ENCODE data around the gene EEF1A2. TPM values are rescaled to one million over a fixed set of nuclear protein-coding genes. Genes with fewer than 3 reads are reported as not detected.
"Not testable (repeated sequence)": the region's sequence is repeated elsewhere in the genome, so short reads cannot be mapped to it uniquely, and the experiment has no call there.

The EEF1A2 gene
- total RNA-seq, 1 donor from 2014 or later: 214 TPM

DNA sequence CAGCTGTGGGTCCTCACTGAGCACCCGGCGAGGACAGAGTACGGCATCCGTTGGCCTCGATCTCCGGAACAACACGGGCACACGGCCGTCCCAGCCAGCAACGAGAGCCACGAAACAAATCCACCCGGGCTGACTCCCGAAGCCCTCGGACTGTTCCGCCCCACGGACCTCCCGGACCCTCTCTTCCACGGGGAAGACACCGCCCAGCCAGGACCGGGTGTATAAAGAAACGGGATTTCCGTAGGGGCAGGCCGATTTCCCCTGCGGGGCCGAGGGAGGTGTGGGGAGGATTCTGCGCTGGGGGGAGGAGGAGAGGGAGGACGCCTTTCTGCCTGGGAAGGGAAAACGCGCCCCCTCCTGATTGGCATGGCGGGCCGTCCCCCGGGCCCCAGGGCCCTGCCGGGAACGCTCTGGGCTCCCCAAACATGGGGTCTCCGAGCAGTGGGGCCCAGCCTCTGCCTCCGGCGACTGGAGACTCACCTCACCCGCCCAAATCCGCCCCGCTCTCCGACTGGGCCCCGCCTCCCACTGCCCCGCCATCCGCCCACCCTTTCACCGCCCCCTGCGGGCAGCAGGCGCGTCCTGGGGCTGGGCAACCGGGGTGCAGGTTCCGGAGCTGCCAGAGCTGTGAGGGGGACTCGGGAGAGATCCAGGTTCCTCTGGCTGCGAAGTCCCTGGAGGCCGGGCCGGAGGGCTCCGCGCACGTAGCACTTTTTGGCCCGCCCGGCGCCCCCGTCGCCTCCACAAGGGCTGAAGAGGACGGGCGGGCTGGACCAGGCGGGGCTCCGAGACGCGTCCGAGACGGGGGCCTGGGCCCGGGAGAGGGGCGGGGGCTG lies 21.0 kb upstream of the EEF1A2 start:
- DNase-seq: no peak

DNA sequence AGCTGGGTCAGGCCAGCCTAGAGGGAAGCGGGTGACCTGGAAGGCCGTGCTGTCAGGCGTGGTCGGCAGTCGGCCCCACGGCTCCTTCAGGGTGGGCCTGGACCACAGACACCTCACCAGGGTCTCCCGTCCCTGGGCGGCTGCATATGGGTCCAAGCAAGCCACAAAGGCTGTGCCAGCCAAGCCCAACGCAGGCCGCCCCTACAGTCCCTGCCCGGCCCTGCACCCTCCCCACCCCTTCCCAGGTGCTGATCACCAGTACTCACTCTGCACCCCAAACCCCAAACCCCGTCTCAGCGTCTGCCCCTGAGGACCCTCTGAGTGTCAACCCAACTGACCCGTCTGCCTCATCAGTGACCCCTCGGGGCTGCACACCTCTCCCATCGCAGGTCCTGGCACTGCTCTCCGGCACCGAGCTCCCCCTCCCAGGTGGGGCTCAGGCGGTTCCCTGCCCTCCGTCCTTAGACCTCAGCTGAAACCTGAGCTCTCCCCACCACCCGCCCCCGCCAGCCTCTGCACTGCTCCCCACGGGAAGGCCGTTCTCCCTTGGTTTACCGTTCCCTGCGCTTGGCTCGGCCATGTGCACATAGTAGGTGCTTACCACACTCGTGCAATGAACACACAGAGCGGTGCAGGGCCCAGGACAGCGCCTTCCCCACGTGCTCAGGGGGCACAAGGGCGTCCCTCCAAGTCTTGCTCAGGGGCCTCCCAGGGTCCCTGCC lies 20.2 kb upstream of the EEF1A2 start:
- DNase-seq: no peak

DNA sequence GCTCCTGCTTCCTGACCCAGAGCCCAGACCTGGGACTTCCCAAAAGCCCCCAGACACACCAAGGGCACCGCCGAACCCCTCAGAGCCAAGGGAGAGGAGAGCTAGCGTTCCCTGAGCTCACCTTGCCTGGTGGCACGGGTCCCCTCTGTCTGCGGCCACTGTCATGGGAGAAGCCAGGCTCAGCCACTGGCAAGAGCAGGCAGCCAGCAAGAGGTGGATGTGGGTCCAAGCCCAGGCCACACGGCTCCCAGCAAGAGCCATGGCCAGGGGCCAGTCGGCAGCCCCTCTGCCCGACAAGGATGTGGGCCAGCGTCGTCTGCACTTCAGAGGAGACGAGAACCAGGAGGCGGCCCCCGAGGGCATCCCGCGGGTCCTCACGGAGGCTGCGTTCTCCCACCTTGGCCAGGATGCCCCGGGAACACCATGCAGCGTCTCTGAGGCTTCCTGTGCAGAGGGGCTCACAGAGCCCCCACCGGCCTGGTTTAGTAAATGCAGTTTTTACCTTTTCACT lies 19.5 kb upstream of the EEF1A2 start:
- no peak for DNase-seq

DNA sequence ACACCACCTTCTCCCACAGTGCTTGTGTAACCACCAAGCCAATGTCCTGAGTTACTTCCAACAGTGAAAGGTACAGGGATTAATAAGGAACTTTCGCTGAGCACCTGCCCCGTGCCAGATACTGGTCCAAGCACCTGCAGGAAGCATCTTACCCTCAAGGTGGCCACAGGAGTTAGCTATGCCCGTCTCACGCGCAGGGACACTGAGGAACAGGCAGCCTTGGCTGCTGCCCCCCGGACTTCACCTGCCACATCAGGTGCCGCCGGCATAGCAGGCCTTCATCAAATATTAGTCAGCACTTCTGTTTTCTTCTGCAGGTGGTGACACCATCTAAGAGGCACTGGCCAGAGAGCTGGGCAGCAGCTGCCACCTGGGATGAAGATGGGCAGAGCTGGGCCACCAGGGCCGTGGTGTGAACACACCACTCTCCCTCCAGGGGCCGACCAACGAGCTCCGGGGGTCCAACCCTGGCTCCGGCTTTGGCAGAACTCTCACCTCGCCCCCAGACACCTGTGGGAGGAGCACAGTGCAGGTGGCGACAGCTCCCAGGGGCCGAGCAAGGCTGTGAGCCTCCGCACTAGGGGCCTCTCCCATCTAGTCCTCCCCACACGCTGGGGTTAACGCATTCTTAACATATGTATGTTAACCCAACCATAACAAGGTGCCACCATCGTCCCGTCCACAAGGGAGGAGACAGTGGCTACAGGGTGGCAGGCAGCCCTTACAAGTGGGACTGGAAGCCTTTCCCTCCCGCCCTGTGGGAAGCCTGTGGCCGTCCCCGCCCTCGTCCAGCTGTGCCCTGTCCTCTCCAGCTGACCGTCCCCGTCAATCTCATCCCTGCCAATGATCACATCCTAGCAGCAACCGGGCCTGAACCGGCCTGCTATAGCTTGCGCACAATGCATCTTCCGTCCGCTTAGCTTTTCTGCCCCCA lies 18.8 kb upstream of the EEF1A2 start:
- DNase-seq: no peak

DNA sequence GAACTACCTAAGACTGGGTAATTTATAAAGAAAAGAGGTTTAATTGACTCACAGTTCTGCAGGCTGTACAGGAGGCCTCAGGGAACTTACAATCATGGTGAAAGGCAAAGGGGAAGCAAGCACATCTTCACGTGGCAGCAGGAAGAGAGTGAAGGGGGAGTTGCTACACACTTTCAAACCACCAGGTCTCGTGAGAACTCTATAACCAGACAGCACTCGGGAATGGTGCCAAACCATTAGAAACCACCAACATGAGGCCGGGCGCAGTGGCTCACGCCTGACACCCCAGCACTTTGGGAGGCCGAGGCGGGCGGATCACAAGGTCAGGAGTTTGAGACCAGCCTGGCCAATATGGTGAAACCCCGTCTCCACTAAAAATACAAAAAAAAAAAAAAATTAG lies 15.6 kb upstream of the EEF1A2 start:
- DNase-seq: not testable (repeated sequence)

DNA sequence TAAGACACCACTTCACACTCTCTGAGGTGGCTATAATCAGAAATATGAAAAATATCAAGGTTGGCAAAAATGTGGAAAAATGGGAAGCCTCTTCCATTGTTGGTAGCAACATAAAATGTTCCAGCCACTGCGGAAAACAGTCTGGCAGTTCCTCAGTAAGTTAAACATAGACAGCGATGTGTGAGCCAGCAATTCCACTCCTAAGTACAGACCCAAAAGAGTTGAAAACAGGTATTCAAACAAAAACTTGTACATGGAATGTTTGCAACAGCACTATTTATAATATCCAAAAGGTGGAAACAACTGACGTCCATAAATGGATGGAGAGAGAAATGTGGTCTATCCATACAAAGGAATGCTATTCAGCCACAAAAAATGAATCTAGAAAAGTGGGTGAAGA lies 14.3 kb upstream of the EEF1A2 start:
- no peak for DNase-seq

DNA sequence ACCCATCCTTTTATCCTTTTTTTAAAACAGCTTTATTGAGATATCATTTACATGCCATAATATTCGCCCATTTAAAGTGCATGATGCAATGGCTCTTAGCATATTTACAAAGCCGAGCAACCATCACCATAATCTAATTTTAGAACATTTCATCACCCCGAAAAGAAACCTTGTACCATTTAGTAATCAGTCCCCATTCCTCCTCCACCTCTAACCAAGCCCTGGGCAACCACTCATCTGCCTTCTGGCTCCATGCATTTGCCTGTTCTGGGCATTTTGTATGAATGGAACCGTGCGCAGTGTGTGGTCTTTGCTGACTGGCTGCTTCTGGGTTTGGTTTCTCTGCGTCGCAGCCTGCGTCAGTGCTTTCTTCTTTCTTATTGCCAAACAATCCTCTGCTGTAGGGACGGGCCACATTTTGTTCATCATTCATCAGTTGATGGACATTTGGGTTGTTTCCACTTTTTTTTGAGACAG lies 10.2 kb upstream of the EEF1A2 start:
- no peak for DNase-seq

DNA sequence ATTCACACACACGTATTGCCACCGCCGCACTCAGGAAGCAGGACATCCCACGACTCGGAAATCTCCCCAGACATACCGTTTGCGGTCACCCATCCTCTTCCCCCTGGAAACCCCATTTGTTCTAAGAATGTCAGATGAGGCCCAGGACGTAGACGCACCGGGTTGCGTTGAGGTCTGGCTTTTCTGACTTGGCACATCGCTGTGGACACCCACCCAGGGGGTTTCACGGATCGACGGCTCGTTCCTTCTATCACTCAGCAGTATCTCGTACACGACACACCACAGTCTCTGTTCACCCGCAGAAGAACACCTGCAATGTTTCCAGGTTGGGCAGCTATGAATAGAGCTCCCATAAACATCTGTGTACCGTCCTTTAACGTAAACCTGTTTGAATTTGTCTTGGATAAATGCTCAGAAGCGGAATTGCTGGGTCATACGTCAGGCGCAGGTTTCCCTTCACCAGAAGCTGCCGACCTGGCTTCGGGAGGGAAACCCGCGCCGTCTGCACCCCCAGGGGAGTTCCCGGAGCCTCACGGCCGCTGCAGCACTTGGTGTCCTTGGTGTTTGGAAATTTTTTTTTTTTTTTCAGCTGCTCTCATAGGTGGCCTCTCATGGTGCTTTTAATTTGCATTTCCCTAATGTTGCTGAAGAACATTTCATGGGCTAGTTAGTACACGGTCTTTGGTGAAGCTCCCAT lies 9.3 kb upstream of the EEF1A2 start:
- DNase-seq: no peak

DNA sequence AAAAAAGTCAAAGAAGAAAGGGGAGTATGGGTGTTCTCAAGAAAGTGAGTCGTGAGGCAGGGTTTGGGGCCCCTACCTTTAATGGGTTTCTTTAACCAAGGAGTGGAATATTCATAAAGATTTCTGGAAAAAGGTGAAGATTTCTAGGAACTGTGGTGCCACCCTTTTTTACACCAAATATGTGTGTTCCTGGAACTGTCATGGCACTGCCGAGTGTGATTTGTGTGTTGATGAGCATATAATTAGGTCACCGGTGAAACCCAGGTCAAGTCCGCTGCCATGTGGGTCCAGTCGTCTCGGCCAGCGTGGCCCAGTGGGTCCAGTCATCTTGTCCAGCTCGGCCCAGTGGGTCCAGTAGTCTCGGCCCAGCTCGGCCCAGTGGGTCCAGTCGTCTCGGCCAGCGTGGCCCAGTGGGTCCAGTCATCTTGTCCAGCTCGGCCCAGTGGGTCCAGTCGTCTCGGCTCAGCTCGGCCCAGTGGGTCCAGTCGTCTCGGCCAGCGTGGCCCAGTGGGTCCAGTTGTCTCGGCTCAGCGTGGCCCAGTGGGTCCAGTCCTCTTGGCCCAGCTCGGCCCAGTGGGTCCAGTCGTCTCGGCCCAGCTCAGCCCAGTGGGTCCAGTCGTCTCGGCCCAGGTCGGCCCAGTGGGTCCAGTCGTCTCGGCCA lies 8.3 kb upstream of the EEF1A2 start:
- no peak for DNase-seq

DNA sequence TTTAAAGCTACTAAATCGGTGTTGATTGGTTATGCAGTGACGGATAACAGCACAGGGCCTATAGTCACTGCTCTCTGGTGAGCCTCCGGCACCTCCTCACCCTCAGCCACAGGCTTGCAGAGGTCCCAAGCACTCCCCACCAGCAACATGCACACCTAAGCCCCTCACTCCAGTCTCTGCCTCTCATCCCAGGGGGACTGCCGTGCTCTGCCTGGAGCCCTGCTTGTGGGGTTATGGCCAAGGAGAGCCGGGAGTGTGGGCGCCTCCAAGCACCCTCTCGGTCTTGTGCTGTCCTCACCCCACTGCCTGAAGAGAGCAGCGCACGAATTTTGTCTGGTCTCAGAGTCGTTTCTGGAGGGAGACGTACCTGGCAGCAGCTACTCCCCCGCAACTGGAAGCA lies 6.8 kb upstream of the EEF1A2 start:
- no peak for DNase-seq

DNA sequence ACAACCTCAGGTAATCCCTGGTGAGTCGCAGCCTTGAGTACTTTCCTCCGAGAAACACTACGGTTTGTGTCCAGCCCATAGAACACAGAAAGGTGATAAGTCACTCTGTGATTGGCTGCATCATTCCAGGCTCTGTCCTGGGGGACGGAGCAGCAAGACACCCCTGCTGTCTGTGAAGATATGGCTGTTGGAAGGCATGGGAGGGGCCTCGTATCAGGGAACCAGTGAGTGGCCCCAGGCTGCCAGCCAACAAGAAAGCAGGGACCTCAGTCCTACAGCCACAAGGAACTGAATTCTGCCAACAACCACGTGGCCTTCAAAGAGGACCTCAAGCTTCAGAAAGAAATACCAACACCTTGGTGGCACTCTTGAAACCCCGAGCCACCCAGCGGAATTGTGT lies 6.4 kb upstream of the EEF1A2 start:
- DNase-seq: no peak

DNA sequence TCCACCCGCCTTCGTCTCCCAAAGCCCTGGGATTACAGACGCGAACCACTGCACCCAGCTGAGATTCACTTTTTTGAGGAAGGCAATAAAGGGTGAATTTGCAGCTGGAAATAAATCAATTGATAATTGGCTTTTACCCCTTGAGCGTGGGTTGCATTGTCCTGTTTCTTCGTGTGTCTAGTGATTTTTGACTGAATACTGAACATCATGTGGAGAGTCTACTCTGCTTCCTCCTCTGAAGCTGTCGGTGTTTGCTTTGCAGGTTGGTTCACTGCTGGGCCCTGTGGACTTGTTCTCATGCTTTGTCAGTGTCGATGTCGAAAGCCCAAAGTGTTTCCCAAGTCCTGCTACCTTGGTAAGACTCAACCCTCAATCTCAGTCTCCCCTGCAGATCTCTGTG lies 5.8 kb upstream of the EEF1A2 start:
- DNase-seq: no peak

DNA sequence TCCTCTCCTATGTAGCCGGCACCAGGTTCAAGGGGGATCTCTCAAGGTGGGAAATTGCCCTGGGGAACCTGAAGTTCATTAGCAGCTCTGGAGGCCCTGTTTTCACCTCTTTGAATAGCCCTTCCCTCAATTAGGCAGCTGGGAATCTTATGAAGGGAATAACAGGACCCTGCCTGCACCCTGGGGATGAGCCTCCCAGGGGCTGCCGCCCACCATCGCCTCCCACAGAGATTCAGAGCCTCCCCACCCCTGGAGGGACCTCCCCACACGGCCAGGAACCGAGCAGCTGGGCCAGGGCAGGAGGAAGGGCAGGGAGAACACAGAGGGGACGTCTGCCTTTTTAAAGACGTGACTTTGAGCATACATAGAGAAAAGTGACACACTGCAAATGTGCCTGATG lies 4.6 kb upstream of the EEF1A2 start:
- no peak for DNase-seq

DNA sequence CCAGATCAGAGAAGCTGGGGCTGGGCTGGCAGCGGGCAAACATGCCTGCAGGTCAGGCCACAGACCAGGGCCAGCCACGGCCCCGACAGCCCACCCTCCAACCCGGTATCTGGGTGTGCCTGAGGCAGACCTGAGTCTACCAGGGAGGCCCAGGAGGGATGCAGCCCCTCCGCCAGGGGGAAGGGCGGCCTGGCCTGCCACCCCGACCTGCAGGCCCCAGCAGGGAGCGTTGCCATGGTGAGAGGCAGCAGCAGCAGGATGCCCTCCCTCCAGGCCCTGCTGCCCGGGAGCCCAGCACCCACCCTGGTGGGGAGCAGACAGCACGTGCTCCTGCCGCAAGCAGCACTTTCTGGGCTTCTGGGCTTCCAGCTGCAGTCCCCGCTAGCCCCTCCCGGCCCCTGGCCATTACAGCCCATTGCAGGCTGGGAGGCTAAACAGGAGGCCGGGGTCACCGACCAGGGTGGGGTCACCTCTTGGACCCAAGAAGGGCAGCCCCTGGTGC lies 3.8 kb upstream of the EEF1A2 start:
- no peak for DNase-seq

DNA sequence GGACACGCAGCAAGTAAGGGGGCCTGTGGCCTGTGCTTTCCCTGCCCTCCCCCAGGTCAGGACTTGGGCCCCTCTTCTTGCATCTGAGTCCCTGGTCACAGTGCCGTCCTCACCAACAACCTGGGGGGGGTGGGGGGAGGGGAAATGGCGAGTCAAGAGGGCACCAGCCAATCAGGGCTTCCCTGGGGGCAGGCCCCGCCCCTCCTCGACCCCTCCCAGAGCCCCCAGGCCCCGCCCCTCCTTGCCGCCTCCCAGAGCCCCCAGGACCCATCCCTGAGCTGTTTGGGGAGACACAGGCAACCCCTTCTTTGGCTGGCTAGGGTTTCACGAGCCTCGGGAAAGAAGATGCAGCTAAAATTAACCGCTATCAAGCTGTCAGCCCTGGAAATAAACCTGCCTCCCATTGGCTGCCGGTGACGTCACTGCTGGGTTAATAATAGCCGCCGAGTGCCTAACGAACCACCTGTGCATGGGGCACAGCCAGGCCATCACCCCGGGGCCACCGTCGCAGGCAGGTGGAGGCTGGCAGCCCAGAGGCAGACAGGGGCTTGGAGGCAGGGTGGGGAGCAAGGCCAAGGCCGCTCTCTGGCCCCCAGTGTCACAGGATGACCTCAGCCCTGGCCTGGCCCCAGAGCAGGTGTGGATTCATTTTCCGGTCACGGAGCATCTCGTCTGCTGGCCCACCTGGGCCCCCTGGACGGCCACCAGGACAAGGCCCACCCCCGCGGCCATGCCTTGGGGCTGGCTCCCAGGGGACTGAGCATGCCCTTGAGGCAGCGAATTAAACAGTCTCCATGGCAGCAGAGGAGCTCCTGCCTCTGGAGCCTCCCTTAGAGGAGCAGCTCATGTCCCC lies 3.2 kb upstream of the EEF1A2 start:
- peak; percentile 59 for DNase-seq

DNA sequence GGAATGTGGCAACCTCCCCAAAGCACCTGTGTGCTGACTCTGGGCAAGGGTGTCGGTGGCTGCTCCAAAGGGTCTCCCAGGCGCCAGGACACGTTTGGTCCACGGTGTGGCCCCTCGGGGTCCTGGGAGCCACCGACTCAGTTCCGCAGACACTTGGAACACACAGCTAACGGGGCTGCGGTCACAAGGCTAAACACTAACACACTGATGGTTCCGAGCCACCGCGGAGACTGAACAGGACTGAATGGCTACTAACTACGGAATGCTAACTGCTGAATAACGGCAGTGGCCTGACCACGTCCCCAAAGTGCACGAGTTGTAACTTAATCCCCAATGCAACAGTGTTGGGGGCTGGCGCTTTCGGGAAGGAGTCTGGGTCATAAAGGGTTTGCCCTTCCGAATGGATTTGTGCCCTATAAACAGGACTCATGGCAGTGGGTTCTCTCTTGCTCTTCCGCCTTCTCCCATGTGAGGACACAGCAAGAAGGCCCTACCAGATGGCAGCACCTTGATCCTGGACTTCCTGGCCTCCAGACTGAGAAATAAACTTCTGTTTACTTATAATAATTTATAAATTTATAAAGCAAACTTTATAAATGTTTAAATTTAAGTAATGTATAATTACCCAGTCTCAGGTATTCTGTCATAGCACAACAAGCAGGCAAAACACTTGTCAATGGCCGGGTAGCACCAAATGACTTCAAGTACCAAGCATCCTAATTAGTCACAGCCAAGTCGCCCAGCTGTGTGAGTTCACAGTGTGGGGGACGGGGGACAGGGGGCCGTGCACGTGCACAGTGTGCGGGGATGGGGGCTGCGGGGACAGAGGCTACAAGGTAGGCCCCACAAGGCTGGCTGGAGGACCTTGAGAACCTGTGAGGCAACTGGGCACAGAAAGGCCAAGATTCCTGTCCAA lies 2.3 kb upstream of the EEF1A2 start:
- DNase-seq: no peak

DNA sequence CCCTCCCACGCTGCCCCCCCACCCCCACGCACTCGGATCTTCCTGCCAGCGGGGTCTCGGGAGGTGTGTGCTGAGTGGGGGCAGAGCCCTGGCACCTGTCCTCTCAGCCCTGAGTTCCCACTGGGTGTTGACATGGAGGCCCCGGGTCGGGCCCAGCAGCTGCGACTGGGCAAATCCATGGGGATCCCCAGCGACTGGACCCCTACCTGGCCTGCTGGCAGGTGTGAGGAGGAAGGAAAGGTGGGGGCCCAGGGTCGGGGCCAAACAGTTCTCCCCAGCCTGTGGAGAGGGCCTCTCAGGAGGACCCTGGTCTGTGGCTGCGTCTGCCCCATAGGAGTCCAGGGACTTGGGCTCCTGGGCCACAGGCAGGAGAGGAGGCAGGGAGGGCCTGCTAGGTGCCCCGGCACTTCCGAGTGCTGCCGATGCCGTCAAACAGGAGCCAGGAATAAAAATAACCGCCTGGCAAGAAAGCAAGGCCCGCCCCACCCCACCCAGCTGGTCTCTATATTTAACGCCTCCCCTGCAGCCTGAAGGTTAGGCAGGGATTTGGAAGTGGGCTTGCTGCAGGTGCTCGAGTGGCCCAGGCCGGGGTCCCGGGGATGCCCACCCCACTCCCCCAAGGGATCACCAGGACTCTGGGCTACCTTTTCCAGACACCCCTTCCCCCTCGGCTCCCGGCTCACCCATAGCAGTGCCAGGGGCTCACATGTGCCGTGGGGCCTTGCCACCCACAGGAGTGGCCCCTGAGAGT lies 1.4 kb upstream of the EEF1A2 start:
- no peak for DNase-seq

DNA sequence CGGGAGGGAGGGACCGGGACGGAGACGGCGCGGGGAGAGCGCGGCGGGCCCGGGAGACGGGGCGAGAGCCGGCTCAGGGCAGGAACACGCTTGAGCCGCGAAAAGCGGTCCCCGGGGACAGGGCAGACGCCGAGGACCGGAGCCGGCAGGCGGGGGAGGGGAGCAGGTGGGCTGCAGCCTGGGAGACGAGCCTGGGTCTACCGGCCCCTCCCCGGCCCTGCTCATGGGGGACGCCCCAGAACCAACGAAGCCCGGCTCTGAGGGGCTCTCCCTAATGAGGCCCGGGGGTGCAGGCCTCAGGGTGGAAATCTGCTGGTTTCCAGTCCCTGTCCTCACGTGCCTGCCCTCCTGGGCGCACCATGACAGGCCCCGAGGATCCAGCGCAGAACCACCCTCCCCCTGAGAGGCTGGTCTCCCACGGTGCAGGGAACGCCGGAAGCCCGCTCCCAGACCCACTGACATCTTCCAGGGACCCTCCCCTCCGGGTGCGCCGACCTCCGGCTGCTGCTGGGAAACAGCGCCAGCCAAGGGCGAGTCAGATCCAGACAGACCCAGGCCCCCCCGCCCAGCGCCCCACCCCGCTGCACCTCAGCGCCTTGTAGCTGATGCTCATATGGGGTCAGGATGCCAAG lies 571 bp upstream of the EEF1A2 start:
- no peak for DNase-seq
